Calu3 (cell line): ENCODE data around the gene PFDN5. TPM values are rescaled to one million over a fixed set of nuclear protein-coding genes. Genes with fewer than 3 reads are reported as not detected.
"Not testable (repeated sequence)": the region's sequence is repeated elsewhere in the genome, so short reads cannot be mapped to it uniquely, and the experiment has no call there.

Source experiments
- BruUV-seq: library from RNA; stranded (reverse); fragments of 400-500 nt; replicated peaks from 2 replicates; lab custom pipeline; 2021; lab: Mats Ljungman, UMichigan
- CTCF ChIA-PET: fragments of 300-600 bp; sonication (Branson Sonifier 250); formaldehyde crosslinking; loops from one replicate; lab custom pipeline; 2022; ENCODE audit warnings: antibody characterized with exemption; lab: Charles Lee
- DNase-seq: peaks from one replicate; pipeline ENCODE4 v3.0.0; 2022
- H3K27ac Mint-ChIP-seq: one replicate; pipeline ENCODE4 v1.8.0; 2022; ENCODE audit warnings: mixed read lengths; ENCODE audit not compliant: unreplicated experiment
- H3K27me3 Mint-ChIP-seq: one replicate; pipeline ENCODE4 v1.8.0; 2022; ENCODE audit warnings: mixed read lengths; ENCODE audit not compliant: unreplicated experiment
- H3K36me3 Mint-ChIP-seq: one replicate; pipeline ENCODE4 v1.8.0; 2022; ENCODE audit warnings: mild to moderate bottlenecking, moderate library complexity, mixed read lengths; ENCODE audit not compliant: insufficient read depth, unreplicated experiment
- H3K4me1 Mint-ChIP-seq: one replicate; pipeline ENCODE4 v1.8.0; 2022; ENCODE audit warnings: mild to moderate bottlenecking, low read depth, mixed read lengths; ENCODE audit not compliant: unreplicated experiment
- H3K4me3 Mint-ChIP-seq: one replicate; pipeline ENCODE4 v1.8.0; 2022; ENCODE audit warnings: mild to moderate bottlenecking, low read depth, moderate library complexity, mixed read lengths; ENCODE audit not compliant: unreplicated experiment
- H3K9me3 Mint-ChIP-seq: one replicate; pipeline ENCODE4 v1.8.0; 2022; ENCODE audit warnings: low read depth, mixed read lengths; ENCODE audit not compliant: unreplicated experiment
- CTCF ChIP-seq: fragments of 200-600 bp; IDR thresholded peaks from one replicate; pipeline ENCODE4 v1.8.0; 2022; ENCODE audit warnings: antibody characterized with exemption; ENCODE audit not compliant: unreplicated experiment
- intact Hi-C: fragments of 100-400 bp; cut with micrococcal nuclease; formaldehyde crosslinking; loops from one replicate; pipeline ENCODE4 v1.10.0; 2022; ENCODE audit not compliant: unreplicated experiment
- total RNA-seq: library from RNA; stranded (reverse); gene quantifications from 2 replicates; pipeline ENCODE4 v1.2.3, GENCODE V29; 2022

The PFDN5 gene
- total RNA-seq, 1 experiment from 2014 or later, result 178 TPM

GRCh38 chr12:53330671-53331070 is 35.3 kb downstream of the PFDN5 start:
- no peak for DNase-seq
- Mint-ChIP-seq H3K27ac (no peak overlapping the region), H3K36me3 (no peaks in the 10 kb centered on the region), H3K4me3 (no peak overlapping the region), H3K4me1 (no peaks in the 10 kb centered on the region), H3K9me3 (no peaks in the 10 kb centered on the region), H3K27me3 (peaks cover 75% of the 10 kb centered on the region)
- no TSS peak for BruUV-seq
- intact Hi-C loops, result no loop called here
- CTCF ChIA-PET, result interaction anchor here (1.2 kb wide), 1 partner anchor 91 kb away, joined by 3 read pairs; no protein-coding TSS in a partner anchor
- no peak for TF ChIP-seq CTCF

GRCh38 chr12:53332339-53332738 is 37.0 kb downstream of the PFDN5 start:
- CTCF ChIA-PET, H3K36me3 Mint-ChIP-seq, DNase-seq, intact Hi-C loops, H3K4me3 Mint-ChIP-seq, H3K4me1 Mint-ChIP-seq, H3K27ac Mint-ChIP-seq, H3K9me3 Mint-ChIP-seq, BruUV-seq: not testable (repeated sequence)
- H3K27me3 Mint-ChIP-seq, result peaks cover 86% of the 10 kb centered on the region

- intact Hi-C loops, result no loop called here
- no TSS peak for BruUV-seq
- no peaks in the 10 kb centered on the region for H3K9me3 Mint-ChIP-seq
- CTCF ChIA-PET, result no interaction called here
- no peak for DNase-seq
- H3K27me3 Mint-ChIP-seq, result peaks cover 86% of the 10 kb centered on the region
- no peaks in the 10 kb centered on the region for H3K4me1 Mint-ChIP-seq
- H3K36me3 Mint-ChIP-seq, result no peaks in the 10 kb centered on the region
- no peak overlapping the region for H3K27ac Mint-ChIP-seq
- no peak overlapping the region for H3K4me3 Mint-ChIP-seq
- no peak for TF ChIP-seq CTCF
Observed at GRCh38 chr12:53332744-53333143, 37.4 kb downstream of the PFDN5 start.

- no peak for DNase-seq
- no peak for TF ChIP-seq CTCF
- no peak overlapping the region for H3K4me3 Mint-ChIP-seq
- intact Hi-C loops, result no loop called here
- no peaks in the 10 kb centered on the region for H3K36me3 Mint-ChIP-seq
- no peaks in the 10 kb centered on the region for H3K4me1 Mint-ChIP-seq
- H3K27ac Mint-ChIP-seq, result no peak overlapping the region
- H3K9me3 Mint-ChIP-seq, result no peaks in the 10 kb centered on the region
- BruUV-seq, result no TSS peak
- CTCF ChIA-PET, result interaction anchor here (0.5 to 0.7 kb wide), 2 partner anchors 15 to 21 kb away, joined by 3 read pairs; no protein-coding TSS in a partner anchor
- peaks cover 86% of the 10 kb centered on the region for H3K27me3 Mint-ChIP-seq
Observed at GRCh38 chr12:53333289-53333688, 37.9 kb downstream of the PFDN5 start.

GRCh38 chr12:53333845-53334244 is 38.5 kb downstream of the PFDN5 start:
- Mint-ChIP-seq H3K4me3 (no peak overlapping the region), H3K27me3 (peaks cover 87% of the 10 kb centered on the region), H3K9me3 (no peaks in the 10 kb centered on the region), H3K4me1 (no peaks in the 10 kb centered on the region), H3K27ac (no peak overlapping the region), H3K36me3 (no peaks in the 10 kb centered on the region)
- TF ChIP-seq CTCF, result no peak
- CTCF ChIA-PET, result interaction anchor here (0.5 to 0.7 kb wide), 2 partner anchors 15 to 20 kb away, joined by 3 read pairs; no protein-coding TSS in a partner anchor
- no TSS peak for BruUV-seq
- intact Hi-C loops, result no loop called here
- no peak for DNase-seq
